ENCODE data around the gene JARID2.

Gene JARID2

GRCh38 chr6:15351631-15352030 is 105.8 kb downstream of the JARID2 start:
- DNase-seq = peak in 10 of 56 donors; percentile 4 to 79 (median 20)

- DNase-seq = no peak
Observed at GRCh38 chr6:15352220-15352619, 106.4 kb downstream of the JARID2 start.

GRCh38 chr6:15352845-15353244 is 107.0 kb downstream of the JARID2 start:
- peak in 1 of 56 donors; percentile 4 for DNase-seq

- DNase-seq = no peak
Observed at GRCh38 chr6:15355683-15356099, 109.8 kb downstream of the JARID2 start.

GRCh38 chr6:15356179-15356578 is 110.3 kb downstream of the JARID2 start:
- no peak for DNase-seq

GRCh38 chr6:15356937-15357336 is 111.1 kb downstream of the JARID2 start:
- DNase-seq = no peak

- no peak for DNase-seq
Observed at GRCh38 chr6:15357782-15358181, 111.9 kb downstream of the JARID2 start.

- no peak for DNase-seq
Observed at GRCh38 chr6:15358579-15359327, 112.9 kb downstream of the JARID2 start.

- peak in 7 of 56 donors; percentile 7 to 27 (median 21) for DNase-seq
Observed at GRCh38 chr6:15359335-15359862, 113.5 kb downstream of the JARID2 start.

GRCh38 chr6:15360300-15360699 is 114.4 kb downstream of the JARID2 start:
- no peak for DNase-seq

GRCh38 chr6:15361197-15361596 is 115.3 kb downstream of the JARID2 start:
- DNase-seq = no peak

GRCh38 chr6:15362274-15363160 is 116.6 kb downstream of the JARID2 start:
- DNase-seq = no peak

- no peak for DNase-seq
Observed at GRCh38 chr6:15363164-15363522, 117.3 kb downstream of the JARID2 start.

- DNase-seq = peak in 1 of 56 donors; percentile 10
Observed at GRCh38 chr6:15363523-15364400, 117.9 kb downstream of the JARID2 start.

- peak in 1 of 56 donors; percentile 13 for DNase-seq
Observed at GRCh38 chr6:15364401-15365037, 118.7 kb downstream of the JARID2 start.

GRCh38 chr6:15365273-15365687 is 119.4 kb downstream of the JARID2 start:
- DNase-seq = peak in 52 of 56 donors; percentile 5 to 85 (median 46)

GRCh38 chr6:15366003-15366535 is 120.2 kb downstream of the JARID2 start:
- DNase-seq = no peak

GRCh38 chr6:15366879-15367278 is 121.0 kb downstream of the JARID2 start:
- no peak for DNase-seq

- DNase-seq = no peak
Observed at GRCh38 chr6:15368186-15368585, 122.3 kb downstream of the JARID2 start.

- DNase-seq = no peak
Observed at GRCh38 chr6:15368873-15369272, 123.0 kb downstream of the JARID2 start.

Data from nucleus accumbens (tissue), 56 donors.